Stimulated activated memory B cell treated with anti-CD40 and anti-IgM and Interleukin-4, amounts not matched to agents 10 μg/mL and 1 μg/mL and 100 μg/mL, for 72 hours (primary cell): ENCODE measurements around the gene TMEM108.

Experiments used
- ATAC-seq: fragments of 150-1000 bp; cut with Tn5 transposase; 2 replicates; pipeline ENCODE4 v1.10.0; 2021
- H3K27ac Mint-ChIP-seq: one replicate; pipeline ENCODE4 v1.8.0; 2022; ENCODE audit warnings: mild to moderate bottlenecking, mixed read lengths
- H3K27me3 Mint-ChIP-seq: one replicate; pipeline ENCODE4 v1.8.0; 2022; ENCODE audit warnings: mixed read lengths
- H3K36me3 Mint-ChIP-seq: one replicate; pipeline ENCODE4 v1.8.0; 2022; ENCODE audit warnings: mixed read lengths
- H3K4me1 Mint-ChIP-seq: one replicate; pipeline ENCODE4 v1.8.0; 2022; ENCODE audit warnings: mixed read lengths
- H3K4me3 Mint-ChIP-seq: one replicate; pipeline ENCODE4 v1.8.0; 2022; ENCODE audit warnings: mild to moderate bottlenecking, moderate library complexity, mixed read lengths
- H3K9me3 Mint-ChIP-seq: one replicate; pipeline ENCODE4 v1.8.0; 2022; ENCODE audit warnings: mixed read lengths

The TMEM108 gene

GRCh38 chr3:133121450-133121849 is 83.3 kb downstream of the TMEM108 start:
- Mint-ChIP-seq H3K27ac (no peak overlapping the region), H3K9me3 (no peaks in the 10 kb centered on the region), H3K4me1 (no peaks in the 10 kb centered on the region), H3K36me3 (no peaks in the 10 kb centered on the region), H3K4me3 (no peak overlapping the region), H3K27me3 (peaks cover 20% of the 10 kb centered on the region)
- ATAC-seq, result no peak

- Mint-ChIP-seq H3K4me3 (no peak overlapping the region), H3K4me1 (no peaks in the 10 kb centered on the region), H3K36me3 (no peaks in the 10 kb centered on the region), H3K27ac (no peak overlapping the region), H3K9me3 (no peaks in the 10 kb centered on the region), H3K27me3 (peaks cover 20% of the 10 kb centered on the region)
- ATAC-seq, result no peak
These were observed 85.4 kb downstream of the TMEM108 start for GRCh38 chr3:133123636-133124035.

- H3K4me1 Mint-ChIP-seq, result no peaks in the 10 kb centered on the region
- H3K27me3 Mint-ChIP-seq, result peaks cover 20% of the 10 kb centered on the region
- H3K36me3 Mint-ChIP-seq, result no peaks in the 10 kb centered on the region
- ATAC-seq, result no peak
- no peak overlapping the region for H3K27ac Mint-ChIP-seq
- H3K4me3 Mint-ChIP-seq, result no peak overlapping the region
- no peaks in the 10 kb centered on the region for H3K9me3 Mint-ChIP-seq
These were observed 86.3 kb downstream of the TMEM108 start for GRCh38 chr3:133124511-133124910.

- ATAC-seq, result no peak
- H3K4me1 Mint-ChIP-seq, result no peaks in the 10 kb centered on the region
- H3K27ac Mint-ChIP-seq, result no peak overlapping the region
- no peaks in the 10 kb centered on the region for H3K36me3 Mint-ChIP-seq
- H3K9me3 Mint-ChIP-seq, result no peaks in the 10 kb centered on the region
- H3K4me3 Mint-ChIP-seq, result no peak overlapping the region
- peaks cover 20% of the 10 kb centered on the region for H3K27me3 Mint-ChIP-seq
These were observed 87.0 kb downstream of the TMEM108 start for GRCh38 chr3:133125171-133125570.

GRCh38 chr3:133125802-133126201 is 87.6 kb downstream of the TMEM108 start:
- H3K27ac Mint-ChIP-seq, result no peak overlapping the region
- peaks cover 20% of the 10 kb centered on the region for H3K27me3 Mint-ChIP-seq
- no peaks in the 10 kb centered on the region for H3K9me3 Mint-ChIP-seq
- no peaks in the 10 kb centered on the region for H3K4me1 Mint-ChIP-seq
- no peaks in the 10 kb centered on the region for H3K36me3 Mint-ChIP-seq
- ATAC-seq, result no peak
- H3K4me3 Mint-ChIP-seq, result no peak overlapping the region

- no peak for ATAC-seq
- no peaks in the 10 kb centered on the region for H3K4me1 Mint-ChIP-seq
- no peak overlapping the region for H3K4me3 Mint-ChIP-seq
- no peaks in the 10 kb centered on the region for H3K36me3 Mint-ChIP-seq
- no peak overlapping the region for H3K27ac Mint-ChIP-seq
- H3K9me3 Mint-ChIP-seq, result no peaks in the 10 kb centered on the region
- H3K27me3 Mint-ChIP-seq, result peaks cover 20% of the 10 kb centered on the region
These were observed 89.2 kb downstream of the TMEM108 start for GRCh38 chr3:133127381-133127780.

GRCh38 chr3:133130168-133130567 is 92.0 kb downstream of the TMEM108 start:
- peaks cover 17% of the 10 kb centered on the region for H3K27me3 Mint-ChIP-seq
- peak; percentile 34 for ATAC-seq
- H3K4me1 Mint-ChIP-seq, result no peaks in the 10 kb centered on the region
- H3K36me3 Mint-ChIP-seq, result no peaks in the 10 kb centered on the region
- H3K4me3 Mint-ChIP-seq, result no peak overlapping the region
- no peaks in the 10 kb centered on the region for H3K9me3 Mint-ChIP-seq
- H3K27ac Mint-ChIP-seq, result no peak overlapping the region

- no peak overlapping the region for H3K4me3 Mint-ChIP-seq
- peaks cover 8% of the 10 kb centered on the region for H3K4me1 Mint-ChIP-seq
- H3K36me3 Mint-ChIP-seq, result no peaks in the 10 kb centered on the region
- H3K27me3 Mint-ChIP-seq, result peaks cover 13% of the 10 kb centered on the region
- H3K9me3 Mint-ChIP-seq, result no peaks in the 10 kb centered on the region
- no peak overlapping the region for H3K27ac Mint-ChIP-seq
- ATAC-seq, result no peak
These were observed 97.1 kb downstream of the TMEM108 start for GRCh38 chr3:133135306-133135705.

GRCh38 chr3:133136114-133137041 is 98.2 kb downstream of the TMEM108 start:
- no peak overlapping the region for H3K4me3 Mint-ChIP-seq
- no peaks in the 10 kb centered on the region for H3K36me3 Mint-ChIP-seq
- no peak for ATAC-seq
- peaks cover 8% of the 10 kb centered on the region for H3K4me1 Mint-ChIP-seq
- H3K27ac Mint-ChIP-seq, result no peak overlapping the region
- H3K27me3 Mint-ChIP-seq, result peaks cover 13% of the 10 kb centered on the region
- H3K9me3 Mint-ChIP-seq, result no peaks in the 10 kb centered on the region

GRCh38 chr3:133137042-133137996 is 99.1 kb downstream of the TMEM108 start:
- H3K36me3 Mint-ChIP-seq, result no peaks in the 10 kb centered on the region
- ATAC-seq, result no peak
- H3K9me3 Mint-ChIP-seq, result no peaks in the 10 kb centered on the region
- peaks cover 13% of the 10 kb centered on the region for H3K27me3 Mint-ChIP-seq
- H3K27ac Mint-ChIP-seq, result no peak overlapping the region
- H3K4me3 Mint-ChIP-seq, result no peak overlapping the region
- H3K4me1 Mint-ChIP-seq, result peaks cover 8% of the 10 kb centered on the region

GRCh38 chr3:133138017-133138416 is 99.8 kb downstream of the TMEM108 start:
- no peak overlapping the region for H3K27ac Mint-ChIP-seq
- no peak overlapping the region for H3K4me3 Mint-ChIP-seq
- peaks cover 8% of the 10 kb centered on the region for H3K4me1 Mint-ChIP-seq
- no peaks in the 10 kb centered on the region for H3K36me3 Mint-ChIP-seq
- ATAC-seq, result peak; percentile 65
- peaks cover 13% of the 10 kb centered on the region for H3K27me3 Mint-ChIP-seq
- H3K9me3 Mint-ChIP-seq, result no peaks in the 10 kb centered on the region

GRCh38 chr3:133152056-133152455 is 113.9 kb downstream of the TMEM108 start:
- Mint-ChIP-seq H3K9me3 (peaks cover 3% of the 10 kb centered on the region), H3K27me3 (peaks cover 13% of the 10 kb centered on the region), H3K36me3 (no peaks in the 10 kb centered on the region), H3K27ac (no peak overlapping the region), H3K4me1 (no peaks in the 10 kb centered on the region), H3K4me3 (no peak overlapping the region)
- ATAC-seq, result no peak

GRCh38 chr3:133152681-133153220 is 114.6 kb downstream of the TMEM108 start:
- ATAC-seq, result no peak
- Mint-ChIP-seq H3K9me3 (peaks cover 3% of the 10 kb centered on the region), H3K36me3 (no peaks in the 10 kb centered on the region), H3K4me3 (no peak overlapping the region), H3K27ac (no peak overlapping the region), H3K4me1 (no peaks in the 10 kb centered on the region), H3K27me3 (peaks cover 8% of the 10 kb centered on the region)

GRCh38 chr3:133153382-133153781 is 115.2 kb downstream of the TMEM108 start:
- Mint-ChIP-seq H3K27ac (no peak overlapping the region), H3K9me3 (peaks cover 3% of the 10 kb centered on the region), H3K36me3 (no peaks in the 10 kb centered on the region), H3K27me3 (peaks cover 8% of the 10 kb centered on the region), H3K4me1 (no peaks in the 10 kb centered on the region), H3K4me3 (no peak overlapping the region)
- no peak for ATAC-seq

- Mint-ChIP-seq H3K9me3 (peaks cover 3% of the 10 kb centered on the region), H3K27me3 (no peaks in the 10 kb centered on the region), H3K36me3 (no peaks in the 10 kb centered on the region), H3K4me1 (peaks cover 6% of the 10 kb centered on the region), H3K4me3 (no peak overlapping the region), H3K27ac (no peak overlapping the region)
- no peak for ATAC-seq
These were observed 119.5 kb downstream of the TMEM108 start for GRCh38 chr3:133157716-133158115.
